ENCODE results near the gene RBBP5. TPM values are rescaled to one million over a fixed set of nuclear protein-coding genes. Genes with fewer than 3 reads are reported as not detected.

Gene RBBP5
- 10 to 100 TPM; 12.8 to 21.5 (median 19.0) TPM for total RNA-seq

- Histone ChIP-seq H3K27me3 (no peaks in the 10 kb centered on the region), H3K36me3 (peaks cover 8% of the 10 kb centered on the region), H3K9me3 (no peaks in the 10 kb centered on the region), H3K4me3 (peak within 1 kb of the TSS; percentile 94), H3K27ac (peak within 1 kb of the TSS; percentile 96), H3K4me1 (peaks cover 32% of the 10 kb centered on the region)
- under 1% methylated on average over 35 of the region's 46 CpGs for WGBS
- peak; percentile 96 to 97 for DNase-seq (ENCODE audit: low spot score in 2 of 2)
- TF ChIP-seq POLR2AphosphoS5 (IDR thresholded peaks at IDR 0.05) (peak; percentile 65 to 97 (median 68)), CTCF (IDR thresholded peaks at IDR 0.05) (peak; percentile 48 to 63), EP300 (IDR thresholded peaks at IDR 0.05) (no peak), POLR2A (IDR thresholded peaks at IDR 0.05) (peak in 1 of 2 donors; percentile 83)
These were observed at the start of gene RBBP5 for GRCh38 chr1:205121660-205122488. RBBP5 (minus strand) TSS chr1:205121978; CDS start chr1:205121873, 105 bp downstream.

- H3K36me3 ChIP-seq: peaks cover 26% of the 10 kb centered on the region
- H3K27me3 ChIP-seq: no peaks in the 10 kb centered on the region
- WGBS: 88% methylated on average over 5 of the region's 5 CpGs
These were observed 49.6 kb upstream of the RBBP5 start for GRCh38 chr1:205171369-205171768.

GRCh38 chr1:205170532-205171269 lies 48.9 kb upstream of the RBBP5 start:
- WGBS: 90% methylated on average over 9 of the region's 9 CpGs
- H3K27me3 ChIP-seq: no peaks in the 10 kb centered on the region
- DNase-seq (ENCODE audit: low spot score in 2 of 2): no peak
- no peaks in the 10 kb centered on the region for H3K9me3 ChIP-seq
- no peak overlapping the region for H3K4me3 ChIP-seq
- TF ChIP-seq CTCF (IDR thresholded peaks at IDR 0.05) (no peak), POLR2AphosphoS5 (IDR thresholded peaks at IDR 0.05) (no peak), POLR2A (IDR thresholded peaks at IDR 0.05) (no peak), EP300 (IDR thresholded peaks at IDR 0.05) (no peak)
- H3K36me3 ChIP-seq: peaks cover 30% of the 10 kb centered on the region
- no peak overlapping the region for H3K27ac ChIP-seq
- H3K4me1 ChIP-seq: peaks cover 11% of the 10 kb centered on the region

More at GRCh38 chr1:205171369-205171768, 49.6 kb upstream of the RBBP5 start:
- no peak overlapping the region for H3K27ac ChIP-seq
- no peaks in the 10 kb centered on the region for H3K9me3 ChIP-seq
- DNase-seq (ENCODE audit: low spot score in 2 of 2): no peak
- peaks cover 15% of the 10 kb centered on the region for H3K4me1 ChIP-seq
- no peak overlapping the region for H3K4me3 ChIP-seq
- no peak for TF ChIP-seq POLR2AphosphoS5 (IDR thresholded peaks at IDR 0.05)
- no peak for TF ChIP-seq EP300 (IDR thresholded peaks at IDR 0.05)
- no peak for TF ChIP-seq POLR2A (IDR thresholded peaks at IDR 0.05)
- TF ChIP-seq CTCF (IDR thresholded peaks at IDR 0.05): no peak

GRCh38 chr1:205169248-205169647 lies 47.5 kb upstream of the RBBP5 start:
- no peak overlapping the region for H3K27ac ChIP-seq
- peaks cover 37% of the 10 kb centered on the region for H3K36me3 ChIP-seq
- H3K9me3 ChIP-seq: no peaks in the 10 kb centered on the region
- no peaks in the 10 kb centered on the region for H3K27me3 ChIP-seq
- DNase-seq (ENCODE audit: low spot score in 2 of 2): no peak
- no peaks in the 10 kb centered on the region for H3K4me1 ChIP-seq
- 87% methylated on average over 10 of the region's 10 CpGs for WGBS
- TF ChIP-seq EP300 (IDR thresholded peaks at IDR 0.05): no peak
- TF ChIP-seq CTCF (IDR thresholded peaks at IDR 0.05): no peak
- no peak for TF ChIP-seq POLR2AphosphoS5 (IDR thresholded peaks at IDR 0.05)
- no peak for TF ChIP-seq POLR2A (IDR thresholded peaks at IDR 0.05)
- no peak overlapping the region for H3K4me3 ChIP-seq

GRCh38 chr1:205168291-205168690 lies 46.5 kb upstream of the RBBP5 start:
- Histone ChIP-seq H3K9me3 (no peaks in the 10 kb centered on the region), H3K36me3 (peaks cover 47% of the 10 kb centered on the region), H3K27me3 (no peaks in the 10 kb centered on the region), H3K27ac (no peak overlapping the region), H3K4me1 (no peaks in the 10 kb centered on the region), H3K4me3 (no peak overlapping the region)
- TF ChIP-seq EP300 (IDR thresholded peaks at IDR 0.05) (no peak), CTCF (IDR thresholded peaks at IDR 0.05) (no peak), POLR2A (IDR thresholded peaks at IDR 0.05) (no peak), POLR2AphosphoS5 (IDR thresholded peaks at IDR 0.05) (no peak)
- DNase-seq (ENCODE audit: low spot score in 2 of 2): no peak
- WGBS: 71% methylated on average over 1 of the region's 1 CpG
